Measurements from ENCODE around the gene ABR. TPM values are rescaled to one million over a fixed set of nuclear protein-coding genes. Genes with fewer than 3 reads are reported as not detected.

ABR gene
- total RNA-seq, 1 experiment from 2014 or later: 35.4 TPM

- Histone ChIP-seq H3F3A (ENCODE audit: low read length, unreplicated experiment) (no peaks in the 10 kb centered on the region), H3K36me3 (ENCODE audit: low read depth, low read length) (no peaks in the 10 kb centered on the region), H3K9me2 (replicated peaks; ENCODE audit: low read length) (no peaks in the 10 kb centered on the region), H3K4me1 (ENCODE audit: insufficient read depth, low read length) (no peaks in the 10 kb centered on the region), H4K20me1 (ENCODE audit: low read length) (no peaks in the 10 kb centered on the region), H2AFZ (ENCODE audit: low read length) (no peak overlapping the region), H3K9me3 (ENCODE audit: low read length) (no peaks in the 10 kb centered on the region), H3K27me3 (ENCODE audit: low read length) (no peaks in the 10 kb centered on the region), H3K4me2 (ENCODE audit: low read length) (no peak overlapping the region), H3K79me2 (ENCODE audit: low read length) (no peaks in the 10 kb centered on the region), H3K27ac (ENCODE audit: low read length) (no peak overlapping the region), H3K4me3 (ENCODE audit: low read length) (no peak overlapping the region), H3K9ac (ENCODE audit: low read length) (no peak overlapping the region)
- CTCF ChIA-PET: no interaction called here
- ATAC-seq (no peak), DNase-seq (no peak)
- TF ChIP-seq CTCF (conservative IDR thresholded peaks at IDR 0.05; ENCODE audit: low read depth, low read length) (no peak), EZH2phosphoT487 (IDR thresholded peaks at IDR 0.05; ENCODE audit: borderline replicate concordance, low read length) (no peak), EZH2 (IDR thresholded peaks at IDR 0.05; ENCODE audit: low read length, unreplicated experiment) (no peak)
- POLR2A ChIA-PET (ENCODE audit: unreplicated experiment): no interaction called here
- BruUV-seq (replicated peaks): no TSS peak
- intact Hi-C loops (cut with micrococcal nuclease): no loop called here
Observed at GRCh38 chr17:1029196-1029921, 150.4 kb downstream of the ABR start.

- Histone ChIP-seq H3K9me2 (replicated peaks; ENCODE audit: low read length) (no peaks in the 10 kb centered on the region), H3F3A (ENCODE audit: low read length, unreplicated experiment) (no peaks in the 10 kb centered on the region), H3K4me3 (ENCODE audit: low read length) (no peak overlapping the region), H3K36me3 (ENCODE audit: low read depth, low read length) (no peaks in the 10 kb centered on the region), H3K4me2 (ENCODE audit: low read length) (no peak overlapping the region), H2AFZ (ENCODE audit: low read length) (no peak overlapping the region), H3K9ac (ENCODE audit: low read length) (no peak overlapping the region), H3K27me3 (ENCODE audit: low read length) (no peaks in the 10 kb centered on the region), H3K9me3 (ENCODE audit: low read length) (no peaks in the 10 kb centered on the region), H3K27ac (ENCODE audit: low read length) (no peak overlapping the region), H3K79me2 (ENCODE audit: low read length) (no peaks in the 10 kb centered on the region), H4K20me1 (ENCODE audit: low read length) (no peaks in the 10 kb centered on the region), H3K4me1 (ENCODE audit: insufficient read depth, low read length) (no peaks in the 10 kb centered on the region)
- intact Hi-C loops (cut with micrococcal nuclease): no loop called here
- DNase-seq: no peak
- ChIA-PET POLR2A (ENCODE audit: unreplicated experiment) (no interaction called here), CTCF (no interaction called here)
- no peak for ATAC-seq
- no peak for TF ChIP-seq EZH2 (IDR thresholded peaks at IDR 0.05; ENCODE audit: low read length, unreplicated experiment)
- no peak for TF ChIP-seq EZH2phosphoT487 (IDR thresholded peaks at IDR 0.05; ENCODE audit: borderline replicate concordance, low read length)
- no peak for TF ChIP-seq CTCF (conservative IDR thresholded peaks at IDR 0.05; ENCODE audit: low read depth, low read length)
- BruUV-seq (replicated peaks): no TSS peak
Observed at GRCh38 chr17:1027044-1027443, 152.7 kb downstream of the ABR start.

GRCh38 chr17:1026599-1026975 lies 153.2 kb downstream of the ABR start:
- no peaks in the 10 kb centered on the region for H4K20me1 ChIP-seq (ENCODE audit: low read length)
- H3K9me3 ChIP-seq (ENCODE audit: low read length): no peaks in the 10 kb centered on the region
- no peaks in the 10 kb centered on the region for H3F3A ChIP-seq (ENCODE audit: low read length, unreplicated experiment)
- POLR2A ChIA-PET (ENCODE audit: unreplicated experiment): no interaction called here
- TF ChIP-seq CTCF (conservative IDR thresholded peaks at IDR 0.05; ENCODE audit: low read depth, low read length) (no peak), EZH2 (IDR thresholded peaks at IDR 0.05; ENCODE audit: low read length, unreplicated experiment) (no peak), EZH2phosphoT487 (IDR thresholded peaks at IDR 0.05; ENCODE audit: borderline replicate concordance, low read length) (no peak)
- ATAC-seq: no peak
- H3K27me3 ChIP-seq (ENCODE audit: low read length): no peaks in the 10 kb centered on the region
- H3K4me1 ChIP-seq (ENCODE audit: insufficient read depth, low read length): no peaks in the 10 kb centered on the region
- BruUV-seq (replicated peaks): no TSS peak
- H3K27ac ChIP-seq (ENCODE audit: low read length): no peak overlapping the region
- no peaks in the 10 kb centered on the region for H3K9me2 ChIP-seq (replicated peaks; ENCODE audit: low read length)
- H3K9ac ChIP-seq (ENCODE audit: low read length): no peak overlapping the region
- H3K4me2 ChIP-seq (ENCODE audit: low read length): no peak overlapping the region
- DNase-seq: no peak
- H3K79me2 ChIP-seq (ENCODE audit: low read length): no peaks in the 10 kb centered on the region
- CTCF ChIA-PET: no interaction called here
- H2AFZ ChIP-seq (ENCODE audit: low read length): no peak overlapping the region
- no peaks in the 10 kb centered on the region for H3K36me3 ChIP-seq (ENCODE audit: low read depth, low read length)
- no peak overlapping the region for H3K4me3 ChIP-seq (ENCODE audit: low read length)
- intact Hi-C loops (cut with micrococcal nuclease): no loop called here
